HEK293 (cell line): Measurements from ENCODE around the gene TPM1.

Source experiments
- CTCF ChIA-PET: fragments of 350-600 bp; formaldehyde crosslinking; extraction: SDS; loops from one replicate; lab custom pipeline; 2021; ENCODE audit warnings: antibody characterized with exemption; lab: Yijun Ruan, JAX
- POLR2A ChIA-PET: fragments of 300-600 bp; formaldehyde crosslinking; extraction: SDS; loops from one replicate; lab custom pipeline; 2020; ENCODE audit warnings: antibody characterized with exemption, inconsistent platforms; lab: Yijun Ruan, JAX
- H3K27ac ChIP-seq: fragments of 200-500 bp; sonication (Bioruptor generic); 2 replicates; pipeline ENCODE4 v1.5.1; 2014; ENCODE audit warnings: low read depth, low read length, control low read depth, inconsistent platforms; ENCODE audit errors: extremely low read depth
- H3K36me3 ChIP-seq, 2 experiments: fragments of 200-500 bp in 1 of 2; sonication (Bioruptor generic) in 1 of 2; 1 replicate in 1 of 2; 2 replicates in 1 of 2; pipeline ENCODE4 v1.5.1; 2014 to 2017; ENCODE audit warnings: inconsistent platforms in 2 of 2, low read length in 2 of 2; ENCODE audit not compliant: control insufficient read depth in 2 of 2, insufficient read depth in 1 of 2
- H3K4me1 ChIP-seq: fragments of 200-500 bp; sonication (Bioruptor generic); 2 replicates; pipeline ENCODE4 v1.5.1; 2014; ENCODE audit warnings: mild to moderate bottlenecking, low read length, inconsistent platforms; ENCODE audit not compliant: control insufficient read depth, insufficient read depth
- H3K4me3 ChIP-seq: 2 replicates; pipeline ENCODE4 v1.5.1; 2011; ENCODE audit warnings: low read depth, mild to moderate bottlenecking, control low read depth, low read length, moderate library complexity
- H3K9me3 ChIP-seq: fragments of 200-500 bp; sonication (Bioruptor generic); 2 replicates; pipeline ENCODE4 v1.5.1; 2014; ENCODE audit warnings: low read depth, low read length, inconsistent platforms; ENCODE audit not compliant: control insufficient read depth, insufficient read depth
- FEZF1 ChIP-seq: fragments of 450-650 bp; formaldehyde crosslinking; IDR thresholded peaks from 2 replicates; pipeline ENCODE4 v1.5.1; 2016; ENCODE audit warnings: missing biosample characterization, missing genetic modification characterization
- KLF7 ChIP-seq: fragments of 450-650 bp; formaldehyde crosslinking; IDR thresholded peaks from 2 replicates; pipeline ENCODE4 v1.5.1; 2016; ENCODE audit warnings: missing biosample characterization, missing genetic modification characterization, borderline replicate concordance
- SCRT2 ChIP-seq: fragments of 450-650 bp; formaldehyde crosslinking; IDR thresholded peaks from 2 replicates; pipeline ENCODE4 v1.5.1; 2016; ENCODE audit warnings: missing biosample characterization, missing genetic modification characterization
- TCF7L2 ChIP-seq: IDR thresholded peaks from 2 replicates; pipeline ENCODE4 v1.6.1; 2011; ENCODE audit warnings: low read depth, mild to moderate bottlenecking, inconsistent platforms, low read length, moderate library complexity, borderline replicate concordance
- ZBTB48 ChIP-seq: fragments of 450-650 bp; formaldehyde crosslinking; IDR thresholded peaks from 2 replicates; pipeline ENCODE4 v1.5.1; 2016; ENCODE audit warnings: missing biosample characterization, missing genetic modification characterization
- ZNF202 ChIP-seq: fragments of 450-650 bp; formaldehyde crosslinking; IDR thresholded peaks from 2 replicates; pipeline ENCODE4 v1.5.1; 2016; ENCODE audit warnings: missing biosample characterization, missing genetic modification characterization, borderline replicate concordance
- ZNF280D ChIP-seq: fragments of 450-650 bp; formaldehyde crosslinking; IDR thresholded peaks from 2 replicates; pipeline ENCODE4 v1.5.1; 2016; ENCODE audit warnings: missing biosample characterization, missing genetic modification characterization
- ZNF426 ChIP-seq: fragments of 450-650 bp; formaldehyde crosslinking; IDR thresholded peaks from 2 replicates; pipeline ENCODE4 v1.5.1; 2017; ENCODE audit warnings: missing biosample characterization, missing genetic modification characterization, mild to moderate bottlenecking, inconsistent platforms, moderate library complexity
- ZNF561 ChIP-seq: fragments of 450-650 bp; IDR thresholded peaks from 2 replicates; pipeline ENCODE4 v1.5.1; 2018; ENCODE audit warnings: missing biosample characterization, missing genetic modification characterization, borderline replicate concordance
- ZNF670 ChIP-seq: fragments of 450-650 bp; formaldehyde crosslinking; IDR thresholded peaks from 2 replicates; pipeline ENCODE4 v1.5.1; 2016; ENCODE audit warnings: missing biosample characterization, missing genetic modification characterization, low read depth
- ZNF692 ChIP-seq: fragments of 450-650 bp; formaldehyde crosslinking; IDR thresholded peaks from 2 replicates; pipeline ENCODE4 v1.5.1; 2016; ENCODE audit warnings: missing biosample characterization, missing genetic modification characterization
- ZNF701 ChIP-seq: fragments of 450-650 bp; formaldehyde crosslinking; IDR thresholded peaks from 2 replicates; pipeline ENCODE4 v1.5.1; 2016; ENCODE audit warnings: missing biosample characterization, missing genetic modification characterization
- TF ChIP-seq, protein P1 (sequence below): fragments of 450-650 bp; formaldehyde crosslinking; IDR thresholded peaks from 2 replicates; pipeline ENCODE4 v1.5.1; 2016; ENCODE audit warnings: missing biosample characterization, missing genetic modification characterization
- TF ChIP-seq, protein P2 (sequence below): fragments of 450-650 bp; formaldehyde crosslinking; IDR thresholded peaks from 2 replicates; pipeline ENCODE4 v1.5.1; 2017; ENCODE audit warnings: missing biosample characterization, missing genetic modification characterization

TPM1 gene

GRCh38 chr15:62994439-62994838 lies 48.1 kb upstream of the TPM1 start:
- POLR2A ChIA-PET: no interaction called here
- Histone ChIP-seq H3K27ac (no peak overlapping the region), H3K9me3 (no peaks in the 10 kb centered on the region), H3K36me3 (no peaks in the 10 kb centered on the region), H3K4me3 (no peak overlapping the region), H3K4me1 (no peaks in the 10 kb centered on the region)
- CTCF ChIA-PET: no interaction called here
- TF ChIP-seq ZNF561 (tag by site-specific recombination) (no peak), FEZF1 (tag by site-specific recombination) (no peak), ZNF202 (no peak), ZNF692 (no peak), ZNF280D (no peak), KLF7 (tag by site-specific recombination) (no peak), SCRT2 (no peak), ZBTB48 (tag by site-specific recombination) (no peak)
- TF ChIP-seq, protein P1, sequence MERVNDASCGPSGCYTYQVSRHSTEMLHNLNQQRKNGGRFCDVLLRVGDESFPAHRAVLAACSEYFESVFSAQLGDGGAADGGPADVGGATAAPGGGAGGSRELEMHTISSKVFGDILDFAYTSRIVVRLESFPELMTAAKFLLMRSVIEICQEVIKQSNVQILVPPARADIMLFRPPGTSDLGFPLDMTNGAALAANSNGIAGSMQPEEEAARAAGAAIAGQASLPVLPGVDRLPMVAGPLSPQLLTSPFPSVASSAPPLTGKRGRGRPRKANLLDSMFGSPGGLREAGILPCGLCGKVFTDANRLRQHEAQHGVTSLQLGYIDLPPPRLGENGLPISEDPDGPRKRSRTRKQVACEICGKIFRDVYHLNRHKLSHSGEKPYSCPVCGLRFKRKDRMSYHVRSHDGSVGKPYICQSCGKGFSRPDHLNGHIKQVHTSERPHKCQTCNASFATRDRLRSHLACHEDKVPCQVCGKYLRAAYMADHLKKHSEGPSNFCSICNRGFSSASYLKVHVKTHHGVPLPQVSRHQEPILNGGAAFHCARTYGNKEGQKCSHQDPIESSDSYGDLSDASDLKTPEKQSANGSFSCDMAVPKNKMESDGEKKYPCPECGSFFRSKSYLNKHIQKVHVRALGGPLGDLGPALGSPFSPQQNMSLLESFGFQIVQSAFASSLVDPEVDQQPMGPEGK (tag by site-specific recombination): no peak

DNA sequence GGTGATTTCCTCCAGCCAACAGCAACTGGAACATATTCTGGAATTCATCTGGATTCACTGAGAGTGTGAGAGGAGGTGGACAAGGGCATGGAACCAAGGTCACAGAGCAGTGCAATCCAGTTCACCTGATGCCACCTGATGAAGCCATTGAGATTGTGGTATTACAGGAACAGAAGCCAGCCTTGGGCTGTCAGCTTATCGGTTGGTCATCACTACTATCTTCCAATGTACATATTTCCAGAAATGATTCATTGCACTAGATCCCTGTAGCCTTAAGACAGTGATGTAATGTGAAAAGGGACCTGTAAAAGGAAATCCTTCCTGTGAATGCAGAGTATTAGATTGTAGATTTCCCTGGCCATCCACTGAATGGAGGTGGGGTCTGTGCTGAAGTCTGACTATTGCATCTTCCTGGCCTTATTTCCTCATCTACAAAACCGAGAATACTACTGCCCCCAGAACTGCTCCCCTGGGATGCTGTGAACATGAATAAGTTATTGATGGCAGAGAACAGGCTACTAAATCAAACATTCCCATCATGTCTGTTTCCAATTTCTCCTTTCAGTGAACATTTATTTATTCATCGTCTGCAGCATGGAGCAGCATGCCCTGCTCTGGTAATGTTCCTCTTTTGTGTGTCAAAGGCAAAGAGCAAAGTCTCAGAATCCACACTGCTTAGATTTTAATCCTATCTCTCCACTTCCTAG lies 47.4 kb upstream of the TPM1 start:
- TF ChIP-seq TCF7L2: no peak
- TF ChIP-seq ZNF670 (tag by site-specific recombination): no peak
- TF ChIP-seq FEZF1 (tag by site-specific recombination): no peak
- TF ChIP-seq ZNF701 (tag by site-specific recombination): no peak
- TF ChIP-seq, protein P2, sequence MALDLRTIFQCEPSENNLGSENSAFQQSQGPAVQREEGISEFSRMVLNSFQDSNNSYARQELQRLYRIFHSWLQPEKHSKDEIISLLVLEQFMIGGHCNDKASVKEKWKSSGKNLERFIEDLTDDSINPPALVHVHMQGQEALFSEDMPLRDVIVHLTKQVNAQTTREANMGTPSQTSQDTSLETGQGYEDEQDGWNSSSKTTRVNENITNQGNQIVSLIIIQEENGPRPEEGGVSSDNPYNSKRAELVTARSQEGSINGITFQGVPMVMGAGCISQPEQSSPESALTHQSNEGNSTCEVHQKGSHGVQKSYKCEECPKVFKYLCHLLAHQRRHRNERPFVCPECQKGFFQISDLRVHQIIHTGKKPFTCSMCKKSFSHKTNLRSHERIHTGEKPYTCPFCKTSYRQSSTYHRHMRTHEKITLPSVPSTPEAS: no peak
- TF ChIP-seq ZNF426 (tag by site-specific recombination): no peak
- Histone ChIP-seq H3K4me1 (no peaks in the 10 kb centered on the region), H3K4me3 (no peak overlapping the region), H3K27ac (no peak overlapping the region), H3K9me3 (no peaks in the 10 kb centered on the region), H3K36me3 (no peaks in the 10 kb centered on the region)
- CTCF ChIA-PET: interaction anchor here (0.6 kb wide), 1 partner anchor 28 kb away, joined by 3 read pairs; no protein-coding TSS in a partner anchor
- POLR2A ChIA-PET: no interaction called here
